ENCODE measurements around the gene SMIM12.
"Not testable (repeated sequence)": the region's sequence is repeated elsewhere in the genome, so short reads cannot be mapped to it uniquely, and the experiment has no call there.

The SMIM12 gene

GRCh38 chr1:34842073-34842472 lies 17.5 kb downstream of the SMIM12 start:
- DNase-seq, result no peak

- DNase-seq, result no peak
These were observed 19.1 kb downstream of the SMIM12 start for GRCh38 chr1:34840426-34840825.

DNA sequence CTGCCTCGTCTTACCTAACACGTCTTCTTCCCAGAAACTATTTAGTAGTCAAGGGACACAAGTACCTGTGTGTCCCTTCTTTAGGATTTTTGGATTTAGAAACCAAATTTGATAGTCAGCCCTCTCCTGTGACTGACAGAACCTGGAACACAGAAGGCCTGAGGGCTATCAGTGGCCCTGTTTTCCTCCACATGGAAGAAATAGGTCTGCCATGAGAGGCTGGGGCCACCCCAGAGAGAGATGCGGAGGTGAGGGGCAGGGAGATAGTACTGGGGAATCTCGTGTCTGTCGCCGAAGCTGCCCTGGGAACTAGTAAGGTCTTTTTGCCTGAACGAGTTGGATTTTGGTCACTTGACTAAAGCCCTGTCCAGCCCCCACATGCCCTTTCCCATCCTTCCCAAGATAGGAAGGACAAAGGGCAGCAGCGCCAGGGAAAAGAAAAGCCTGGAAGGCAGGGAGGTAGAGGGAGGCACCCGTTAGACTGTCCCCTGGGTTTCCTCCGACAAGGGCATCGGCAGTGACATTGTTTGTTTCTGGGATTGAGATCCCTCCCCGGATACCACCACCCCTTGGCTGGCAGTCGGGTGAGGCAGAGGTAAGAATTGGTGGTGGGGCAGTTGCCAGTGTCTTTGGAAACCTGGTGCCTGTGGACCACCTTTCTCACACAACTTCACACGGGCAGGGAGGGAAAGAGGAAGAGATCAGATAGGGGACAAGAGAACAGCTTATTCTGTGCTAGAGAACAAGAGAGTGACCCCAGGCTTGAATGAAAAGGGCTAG lies 19.8 kb downstream of the SMIM12 start:
- DNase-seq, result no peak

DNA sequence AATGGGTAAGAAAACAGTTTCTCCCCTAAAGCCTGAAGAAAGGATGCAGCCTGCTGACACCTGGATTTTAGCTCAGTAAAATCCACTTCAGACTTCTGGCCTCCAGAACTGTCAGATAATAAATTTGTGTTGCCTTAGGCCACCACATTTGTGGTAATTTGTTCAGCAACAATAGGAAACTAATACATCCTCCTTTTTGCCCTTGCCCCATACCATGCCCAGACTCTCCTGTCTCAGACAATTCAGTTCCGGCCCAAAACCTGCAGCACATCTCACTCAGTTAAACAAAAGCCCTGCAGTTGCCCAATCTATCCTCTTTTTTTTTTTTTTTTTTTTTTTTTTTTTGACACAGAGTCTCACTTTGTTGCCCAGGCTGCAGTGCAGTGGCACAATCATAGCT lies 25.8 kb downstream of the SMIM12 start:
- DNase-seq, result no peak

GRCh38 chr1:34831721-34832246 lies 27.8 kb downstream of the SMIM12 start:
- no peak for DNase-seq

DNA sequence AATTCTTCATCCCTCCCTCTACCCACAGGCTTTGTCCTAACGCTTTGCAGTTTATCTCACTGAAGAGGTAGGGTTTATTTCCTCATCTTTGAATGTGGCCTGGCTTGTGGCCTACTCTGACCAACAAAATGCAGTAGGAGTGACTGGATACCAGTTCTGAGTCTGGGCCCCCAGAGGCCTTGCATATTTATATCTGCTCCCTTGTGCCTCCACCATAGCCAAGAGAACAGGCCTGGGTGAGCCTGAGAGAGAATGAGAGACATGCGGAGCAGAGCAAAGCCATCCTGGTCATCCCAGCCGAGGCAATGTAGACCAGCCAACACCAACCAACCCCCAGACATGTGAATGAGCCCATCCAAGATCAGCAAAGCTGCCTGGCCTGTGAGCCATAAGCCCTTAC lies 30.3 kb downstream of the SMIM12 start:
- DNase-seq, result no peak

- no peak for DNase-seq
These were observed 30.9 kb downstream of the SMIM12 start for GRCh38 chr1:34828611-34829010.

GRCh38 chr1:34827341-34827941 lies 32.1 kb downstream of the SMIM12 start:
- DNase-seq, result no peak

DNA sequence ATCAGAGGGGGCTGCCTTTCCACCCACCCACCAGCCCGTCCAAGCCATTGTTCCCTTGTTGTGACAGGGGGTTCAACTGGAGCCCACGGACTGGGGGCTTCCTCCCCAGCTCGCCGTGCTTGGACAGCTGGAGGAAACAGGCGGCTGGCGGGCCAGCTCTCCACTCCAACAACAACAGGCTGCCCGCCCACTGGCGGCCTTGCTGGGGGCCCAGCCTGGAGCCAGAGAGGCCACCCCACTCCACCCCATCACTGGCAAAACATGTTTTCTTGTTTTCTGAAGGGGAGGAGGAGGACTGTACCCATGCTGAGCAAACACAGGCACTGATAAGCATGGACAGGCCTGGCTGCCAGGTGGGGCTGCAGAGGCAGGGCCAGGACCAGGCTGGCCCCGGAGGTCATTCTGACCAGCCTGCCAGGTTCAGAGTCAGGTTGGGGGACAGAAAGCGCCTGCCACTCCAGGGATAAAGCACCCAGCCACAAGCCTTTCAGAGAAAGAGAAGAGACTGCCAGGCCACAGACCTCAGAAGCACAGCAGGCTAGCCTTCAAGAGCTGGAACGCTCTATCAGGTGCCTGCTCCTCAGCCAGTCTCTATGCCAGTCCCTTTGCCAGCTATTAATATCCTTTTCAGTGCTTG lies 34.0 kb downstream of the SMIM12 start:
- DNase-seq, result no peak

GRCh38 chr1:34824817-34825454 lies 34.6 kb downstream of the SMIM12 start:
- no peak for DNase-seq

GRCh38 chr1:34822202-34822601 lies 37.3 kb downstream of the SMIM12 start:
- no peak for DNase-seq

GRCh38 chr1:34818862-34819261 lies 40.7 kb downstream of the SMIM12 start:
- not testable (repeated sequence) for DNase-seq

GRCh38 chr1:34816778-34817177 lies 42.8 kb downstream of the SMIM12 start:
- no peak for DNase-seq

DNA sequence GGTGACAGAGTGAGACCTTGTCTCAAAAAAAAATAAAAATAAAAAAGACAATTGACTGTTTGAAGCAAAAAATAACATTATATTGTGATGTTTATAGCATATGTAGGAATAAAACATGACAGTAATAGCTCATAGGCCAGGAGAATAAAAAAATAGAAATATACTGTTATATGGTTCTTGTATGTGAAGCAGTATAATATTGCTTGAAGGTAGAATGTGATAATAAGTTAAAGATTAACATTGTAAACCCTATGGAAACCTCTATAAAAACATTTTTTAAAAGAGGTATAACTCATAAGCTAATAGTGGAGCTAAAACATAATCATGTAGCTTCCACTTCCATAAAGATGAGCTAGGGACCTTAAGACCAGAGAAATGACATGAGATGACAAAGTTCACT lies 43.2 kb downstream of the SMIM12 start:
- DNase-seq, result no peak

DNA sequence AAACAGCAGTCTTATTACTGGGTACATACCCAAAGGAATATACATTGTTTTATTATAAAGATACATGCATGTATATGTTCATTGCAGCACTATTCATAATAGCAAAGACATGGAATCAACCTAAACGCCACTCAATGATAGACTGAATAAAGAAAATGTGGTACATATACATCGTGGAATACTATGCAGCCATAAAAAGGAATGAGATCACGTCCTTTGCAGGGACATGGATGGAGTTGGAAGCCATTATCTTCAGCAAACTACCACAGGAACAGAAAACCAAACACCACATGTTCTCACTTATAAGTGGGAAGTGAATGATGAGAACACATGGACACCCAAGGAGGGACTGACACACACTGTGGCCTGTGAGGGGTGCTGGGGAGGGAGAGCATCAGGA lies 48.8 kb downstream of the SMIM12 start:
- DNase-seq, result not testable (repeated sequence)

- no peak for DNase-seq
These were observed 51.3 kb downstream of the SMIM12 start for GRCh38 chr1:34808051-34808810.

GRCh38 chr1:34806396-34806795 lies 53.2 kb downstream of the SMIM12 start:
- DNase-seq, result no peak

GRCh38 chr1:34803770-34804169 lies 55.8 kb downstream of the SMIM12 start:
- no peak for DNase-seq

Data from stimulated activated CD4-positive, alpha-beta T cell treated with anti-CD3 and anti-CD28 coated beads, Interleukin-4, amount 100 ng/mL, for 4 hours (primary cell).